Measurements from ENCODE around the gene HIVEP3.

Gene HIVEP3

DNA sequence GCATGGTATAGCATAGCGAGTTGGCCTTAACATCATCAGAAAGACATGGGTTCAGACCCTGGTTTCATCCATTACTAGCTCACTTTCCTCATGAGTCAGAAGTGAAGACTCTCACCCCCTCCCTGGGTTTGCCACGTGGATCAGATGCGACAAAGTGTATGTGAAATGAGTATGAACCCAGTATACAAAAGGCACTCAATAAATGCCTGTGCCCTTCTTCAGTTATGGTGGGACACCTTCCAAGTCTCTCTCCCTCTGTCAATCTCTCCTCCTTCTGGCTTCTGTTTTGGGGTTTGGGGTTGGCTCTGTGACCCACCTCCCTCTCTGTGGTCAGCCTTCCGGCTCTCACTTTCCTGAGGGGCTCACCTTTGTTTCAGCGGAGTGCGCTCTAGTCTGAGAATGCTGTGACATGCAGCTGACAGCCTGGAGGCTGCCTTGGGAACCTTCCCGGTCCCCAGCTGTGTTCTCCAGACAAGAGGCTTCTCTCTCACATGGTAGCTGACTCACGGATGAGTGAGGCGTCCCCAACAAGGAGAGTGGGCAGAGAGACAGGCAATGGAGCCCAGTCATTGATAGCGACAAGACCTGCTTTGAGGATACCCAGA is 279.3 kb downstream of the HIVEP3 start:
- Histone ChIP-seq H2AFZ (ENCODE audit: low read depth, low read length) (no peak overlapping the region), H3K27me3 (ENCODE audit: insufficient read depth, low read length, poor library complexity) (no peaks in the 10 kb centered on the region), H3K4me1 (ENCODE audit: insufficient read depth, low read length) (peaks cover 45% of the 10 kb centered on the region), H4K20me1 (ENCODE audit: insufficient read depth, low read length) (peaks cover 83% of the 10 kb centered on the region), H3K9ac (ENCODE audit: low read depth, low read length) (no peak overlapping the region), H3K4me3 (ENCODE audit: low read depth in 1 of 2, low read length in 2 of 2) (no peak overlapping the region), H3K36me3 (ENCODE audit: insufficient read depth, low read length) (peaks cover 54% of the 10 kb centered on the region), H3K4me2 (ENCODE audit: insufficient read depth, low read length) (no peak overlapping the region), H3K9me3 (ENCODE audit: insufficient read depth, low read length, severe bottlenecking) (no peaks in the 10 kb centered on the region), H3K27ac (ENCODE audit: low read length) (peak overlapping the region; percentile 48), H3K79me2 (ENCODE audit: insufficient read depth, low read length) (peaks cover 99% of the 10 kb centered on the region)
- ATAC-seq (ENCODE audit: insufficient read depth, low read depth) (no peak), DNase-seq (no peak)
- TF ChIP-seq, protein P1, sequence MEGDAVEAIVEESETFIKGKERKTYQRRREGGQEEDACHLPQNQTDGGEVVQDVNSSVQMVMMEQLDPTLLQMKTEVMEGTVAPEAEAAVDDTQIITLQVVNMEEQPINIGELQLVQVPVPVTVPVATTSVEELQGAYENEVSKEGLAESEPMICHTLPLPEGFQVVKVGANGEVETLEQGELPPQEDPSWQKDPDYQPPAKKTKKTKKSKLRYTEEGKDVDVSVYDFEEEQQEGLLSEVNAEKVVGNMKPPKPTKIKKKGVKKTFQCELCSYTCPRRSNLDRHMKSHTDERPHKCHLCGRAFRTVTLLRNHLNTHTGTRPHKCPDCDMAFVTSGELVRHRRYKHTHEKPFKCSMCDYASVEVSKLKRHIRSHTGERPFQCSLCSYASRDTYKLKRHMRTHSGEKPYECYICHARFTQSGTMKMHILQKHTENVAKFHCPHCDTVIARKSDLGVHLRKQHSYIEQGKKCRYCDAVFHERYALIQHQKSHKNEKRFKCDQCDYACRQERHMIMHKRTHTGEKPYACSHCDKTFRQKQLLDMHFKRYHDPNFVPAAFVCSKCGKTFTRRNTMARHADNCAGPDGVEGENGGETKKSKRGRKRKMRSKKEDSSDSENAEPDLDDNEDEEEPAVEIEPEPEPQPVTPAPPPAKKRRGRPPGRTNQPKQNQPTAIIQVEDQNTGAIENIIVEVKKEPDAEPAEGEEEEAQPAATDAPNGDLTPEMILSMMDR (IDR thresholded peaks at IDR 0.05; ENCODE audit: borderline replicate concordance, extremely low read depth, low read length, poor library complexity, severe bottlenecking), result no peak
- no peak for TF ChIP-seq EZH2 (IDR thresholded peaks at IDR 0.05; ENCODE audit: borderline replicate concordance, low read depth, low read length, severe bottlenecking)

- no peaks in the 10 kb centered on the region for H3K9me3 ChIP-seq (ENCODE audit: insufficient read depth, low read length, severe bottlenecking)
- no peak overlapping the region for H2AFZ ChIP-seq (ENCODE audit: low read depth, low read length)
- DNase-seq (peak; percentile 47), ATAC-seq (ENCODE audit: insufficient read depth, low read depth) (peak; percentile 65; the same call in 2 of the 3 replicates)
- H3K4me2 ChIP-seq (ENCODE audit: insufficient read depth, low read length), result no peak overlapping the region
- peaks cover 57% of the 10 kb centered on the region for H3K36me3 ChIP-seq (ENCODE audit: insufficient read depth, low read length)
- H3K4me1 ChIP-seq (ENCODE audit: insufficient read depth, low read length), result peaks cover 45% of the 10 kb centered on the region
- no peak overlapping the region for H3K9ac ChIP-seq (ENCODE audit: low read depth, low read length)
- peaks cover 99% of the 10 kb centered on the region for H3K79me2 ChIP-seq (ENCODE audit: insufficient read depth, low read length)
- peaks cover 83% of the 10 kb centered on the region for H4K20me1 ChIP-seq (ENCODE audit: insufficient read depth, low read length)
- TF ChIP-seq EZH2 (IDR thresholded peaks at IDR 0.05; ENCODE audit: borderline replicate concordance, low read depth, low read length, severe bottlenecking), result no peak
- TF ChIP-seq, protein P1 (IDR thresholded peaks at IDR 0.05; ENCODE audit: borderline replicate concordance, extremely low read depth, low read length, poor library complexity, severe bottlenecking), result no peak
- H3K27me3 ChIP-seq (ENCODE audit: insufficient read depth, low read length, poor library complexity), result no peaks in the 10 kb centered on the region
- H3K27ac ChIP-seq (ENCODE audit: low read length), result peak overlapping the region; percentile 48
- no peak overlapping the region for H3K4me3 ChIP-seq (ENCODE audit: low read depth in 1 of 2, low read length in 2 of 2)
Measured at GRCh38 chr1:41638086-41639024, 280.4 kb downstream of the HIVEP3 start.

DNA sequence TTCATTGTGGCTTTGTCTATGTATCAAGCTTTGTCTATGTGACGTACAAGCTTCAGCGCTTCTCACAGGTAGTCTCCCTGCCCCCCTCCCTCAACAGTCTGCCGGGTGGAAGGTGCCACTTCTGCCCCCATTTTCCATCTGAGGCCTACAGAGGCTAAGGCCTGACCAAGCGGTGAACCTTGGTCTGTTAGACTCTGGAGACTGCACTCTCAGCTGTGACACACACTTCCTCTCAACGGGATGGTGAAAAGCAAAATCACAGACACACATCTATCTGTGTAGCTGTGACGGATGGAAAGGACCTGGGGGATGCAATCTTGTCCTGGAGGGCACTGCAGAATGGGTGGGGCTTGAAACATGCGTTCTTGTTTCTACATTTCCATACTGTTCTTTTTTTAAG is 281.4 kb downstream of the HIVEP3 start:
- H2AFZ ChIP-seq (ENCODE audit: low read depth, low read length), result no peak overlapping the region
- no peak overlapping the region for H3K4me2 ChIP-seq (ENCODE audit: insufficient read depth, low read length)
- H3K27ac ChIP-seq (ENCODE audit: low read length), result no peak overlapping the region; the same call in 1 of the 2 replicates
- ATAC-seq (ENCODE audit: insufficient read depth, low read depth), result no peak
- TF ChIP-seq, protein P1 (IDR thresholded peaks at IDR 0.05; ENCODE audit: borderline replicate concordance, extremely low read depth, low read length, poor library complexity, severe bottlenecking), result no peak
- no peak for TF ChIP-seq EZH2 (IDR thresholded peaks at IDR 0.05; ENCODE audit: borderline replicate concordance, low read depth, low read length, severe bottlenecking)
- H3K27me3 ChIP-seq (ENCODE audit: insufficient read depth, low read length, poor library complexity), result no peaks in the 10 kb centered on the region
- H3K9ac ChIP-seq (ENCODE audit: low read depth, low read length), result no peak overlapping the region
- no peak for DNase-seq
- peaks cover 41% of the 10 kb centered on the region for H3K4me1 ChIP-seq (ENCODE audit: insufficient read depth, low read length)
- no peak overlapping the region for H3K4me3 ChIP-seq (ENCODE audit: low read depth in 1 of 2, low read length in 2 of 2)
- peaks cover 83% of the 10 kb centered on the region for H4K20me1 ChIP-seq (ENCODE audit: insufficient read depth, low read length)
- H3K79me2 ChIP-seq (ENCODE audit: insufficient read depth, low read length), result peaks cover 99% of the 10 kb centered on the region
- H3K9me3 ChIP-seq (ENCODE audit: insufficient read depth, low read length, severe bottlenecking), result no peaks in the 10 kb centered on the region
- peaks cover 55% of the 10 kb centered on the region for H3K36me3 ChIP-seq (ENCODE audit: insufficient read depth, low read length)

Data from DND-41 (cell line).